Uterus (tissue), 4 donors: ENCODE data around the gene PSMD5. TPM values are rescaled to one million over a fixed set of nuclear protein-coding genes. Genes with fewer than 3 reads are reported as not detected.

Experiments used
- DNase-seq, 2 donors: peaks; one replicate each; pipeline ENCODE4 v3.0.0-alpha.2; 2019 to 2020
- H3K27ac ChIP-seq, 2 donors: fragments of 200-600 bp; sonication (generic); 1 replicate in 1 of 2; 2 replicates in 1 of 2; pipeline ENCODE4 v1.5.1; 2016 to 2018
- H3K27me3 ChIP-seq, 2 donors: fragments of 200-600 bp; sonication (generic); one replicate each; pipeline ENCODE4 v1.5.1; 2018 to 2019; ENCODE audit warnings: control low read depth in 1 of 2
- H3K36me3 ChIP-seq, 2 donors: fragments of 200-600 bp; sonication (generic); one replicate each; pipeline ENCODE4 v1.5.1; 2019; ENCODE audit warnings: control low read depth in 1 of 2
- H3K4me1 ChIP-seq, 2 donors: fragments of 200-600 bp; sonication (generic); one replicate each; pipeline ENCODE4 v1.5.1; 2018 to 2019; ENCODE audit warnings: control low read depth in 1 of 2
- H3K4me3 ChIP-seq, 2 donors: fragments of 200-600 bp; sonication (generic); 1 replicate in 1 of 2; 2 replicates in 1 of 2; pipeline ENCODE4 v1.5.1; 2018 to 2019; ENCODE audit warnings: mild to moderate bottlenecking in 1 of 2
- H3K9me3 ChIP-seq, 2 donors: fragments of 200-600 bp; sonication (generic); one replicate each; pipeline ENCODE4 v1.5.1; 2019; ENCODE audit warnings: control low read depth in 1 of 2
- CTCF ChIP-seq, 4 experiments: fragments of 200-600 bp in 2 of 4; fragments of 450-650 bp in 2 of 4; sonication (generic) in 2 of 4; IDR thresholded peaks; one replicate each; pipeline ENCODE4 v1.5.1; 2016 to 2019; ENCODE audit warnings: antibody characterized with exemption in 4 of 4, mild to moderate bottlenecking in 2 of 4, moderate library complexity in 1 of 4
- POLR2A ChIP-seq, 2 donors: fragments of 450-650 bp; IDR thresholded peaks; one replicate each; pipeline ENCODE4 v1.6.1; 2016; ENCODE audit warnings: antibody characterized with exemption in 2 of 2, mild to moderate bottlenecking in 1 of 2, moderate library complexity in 1 of 2
- intact Hi-C: fragments of 100-400 bp; cut with DNase I; formaldehyde crosslinking; loops from one replicate; pipeline ENCODE4 v1.15.1; 2023; ENCODE audit warnings: low total_unique reads
- total RNA-seq, 4 donors: library from RNA; depleted of rRNA in 3 of 4; stranded (reverse); fragments of >200 nt in 3 of 4; gene quantifications; one replicate each; pipeline versions ENCODE4 v1.1.0 to v1.2.4, GENCODE V29; 2014 to 2023
- donor health status: DM: yes; HTN: yes; CAD: no.

Gene PSMD5
- total RNA-seq, 4 donors from 2014 or later, result 20.9 to 181 (median 49.0) TPM

- Histone ChIP-seq H3K27me3 (no peaks in the 10 kb centered on the region), H3K4me1 (no peaks in the 10 kb centered on the region), H3K36me3 (no peaks in the 10 kb centered on the region), H3K4me3 (no peak overlapping the region), H3K27ac (no peak overlapping the region), H3K9me3 (no peaks in the 10 kb centered on the region)
- no peak for DNase-seq
- no peak for TF ChIP-seq CTCF (IDR thresholded peaks at IDR 0.05)
- no peak for TF ChIP-seq POLR2A (IDR thresholded peaks at IDR 0.05)
- intact Hi-C loops, result no loop called here
These were observed 74.5 kb downstream of the PSMD5 start for GRCh38 chr9:120768247-120768646.

DNA sequence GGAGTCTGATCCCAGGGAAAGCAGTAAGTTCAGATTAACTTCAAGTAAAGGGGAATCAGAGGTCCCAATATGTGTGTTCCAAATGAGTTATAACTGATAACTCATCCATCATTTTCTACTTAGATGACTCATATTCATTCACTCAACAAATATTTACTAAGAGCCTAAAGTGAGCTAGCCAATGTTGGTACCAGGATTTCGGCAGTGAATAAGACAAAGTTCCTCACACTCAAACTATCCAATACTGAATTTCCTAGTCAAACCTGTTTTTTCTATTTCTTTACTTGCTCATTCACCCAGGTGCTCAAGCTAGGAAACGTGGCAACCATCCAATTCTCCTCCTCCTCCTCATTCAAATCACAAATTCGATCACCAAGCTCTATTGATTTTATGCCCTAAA, 75.3 kb downstream of the PSMD5 start:
- no peaks in the 10 kb centered on the region for H3K27me3 ChIP-seq
- H3K4me1 ChIP-seq, result no peaks in the 10 kb centered on the region
- no peaks in the 10 kb centered on the region for H3K9me3 ChIP-seq
- DNase-seq, result no peak
- H3K36me3 ChIP-seq, result no peaks in the 10 kb centered on the region
- H3K4me3 ChIP-seq, result no peak overlapping the region
- no peak for TF ChIP-seq POLR2A (IDR thresholded peaks at IDR 0.05)
- TF ChIP-seq CTCF (IDR thresholded peaks at IDR 0.05), result no peak
- intact Hi-C loops, result no loop called here
- H3K27ac ChIP-seq, result no peak overlapping the region

Other genes with a start within 250 kb of the PSMD5 start
- 10 to 100 TPM in 3 of 4 donors, 1 to 10 TPM in 1; 6.1 to 16.2 (median 13.1) TPM for gene MEGF9, start 128.5 kb downstream of the PSMD5 start, total RNA-seq
- gene FBXW2, start 49.5 kb downstream of the PSMD5 start, total RNA-seq, result 10 to 100 TPM; 20.7 to 82.4 (median 40.0) TPM
- gene PHF19, start 34.3 kb upstream of the PSMD5 start, total RNA-seq, result 10 to 100 TPM; 12.6 to 76.3 (median 31.8) TPM
- gene TRAF1, start 83.9 kb upstream of the PSMD5 start, total RNA-seq, result 1 to 10 TPM in 2 of 4 donors, under 1 TPM in 2; 0.51 to 8.7 (median 2.6) TPM
- 10 to 100 TPM in 2 of 4 donors, 1 to 10 TPM in 2; 2.1 to 37.1 (median 10.3) TPM for gene C5, start 207.4 kb upstream of the PSMD5 start, total RNA-seq
- gene CNTRL, start 232.0 kb upstream of the PSMD5 start, total RNA-seq, result 10 to 100 TPM; 23.5 to 31.5 (median 29.6) TPM